Suppressor macrophage (primary cell): Measurements from ENCODE around the gene FETUB.
A peak's percentile ranks its signal among the peaks of the same experiment; 100 is the strongest.
"Not testable (repeated sequence)": the region's sequence is repeated elsewhere in the genome, so short reads cannot be mapped to it uniquely, and the experiment has no call there.

Experiments used
- DNase-seq, 4 experiments: peaks; one replicate each; pipeline ENCODE4 v3.0.0-alpha.2; 2020 to 2022

The FETUB gene

GRCh38 chr3:186613637-186614265, 26.4 kb upstream of the FETUB start:
- DNase-seq: no peak

GRCh38 chr3:186614266-186614596, 26.0 kb upstream of the FETUB start:
- DNase-seq: no peak

GRCh38 chr3:186614597-186615483, 25.4 kb upstream of the FETUB start:
- DNase-seq: peak; percentile 77 to 86 (median 81)

GRCh38 chr3:186616299-186616617, 23.9 kb upstream of the FETUB start:
- DNase-seq: no peak

GRCh38 chr3:186617036-186617946, 22.9 kb upstream of the FETUB start:
- peak; percentile 85 to 95 (median 90) for DNase-seq

GRCh38 chr3:186618318-186618938, 21.8 kb upstream of the FETUB start:
- DNase-seq: no peak

GRCh38 chr3:186619787-186620212, 20.4 kb upstream of the FETUB start:
- no peak for DNase-seq

- DNase-seq: no peak
Observed at GRCh38 chr3:186620213-186621092, 19.7 kb upstream of the FETUB start.

- no peak for DNase-seq
Observed at GRCh38 chr3:186621894-186622650, 18.1 kb upstream of the FETUB start.

- DNase-seq: no peak
Observed at GRCh38 chr3:186622651-186623310, 17.4 kb upstream of the FETUB start.

- DNase-seq: no peak
Observed at GRCh38 chr3:186624598-186624997, 15.6 kb upstream of the FETUB start.

- DNase-seq: no peak
Observed at GRCh38 chr3:186625600-186626042, 14.6 kb upstream of the FETUB start.

GRCh38 chr3:186626254-186626847, 13.8 kb upstream of the FETUB start:
- DNase-seq: no peak

GRCh38 chr3:186627852-186628414, 12.3 kb upstream of the FETUB start:
- DNase-seq: no peak

- DNase-seq: no peak
Observed at GRCh38 chr3:186628756-186629155, 11.4 kb upstream of the FETUB start.

GRCh38 chr3:186630950-186631641, 9.1 kb upstream of the FETUB start:
- DNase-seq: peak in 3 of 4 experiments; percentile 4 to 11 (median 8)

- no peak for DNase-seq
Observed at GRCh38 chr3:186633481-186633880, 6.7 kb upstream of the FETUB start.

GRCh38 chr3:186634207-186634606, 6.0 kb upstream of the FETUB start:
- DNase-seq: not testable (repeated sequence)

- DNase-seq: no peak
Observed at GRCh38 chr3:186635532-186635931, 4.7 kb upstream of the FETUB start.
